D721Med (cell line): ENCODE measurements around the gene IMPDH2.
A peak's percentile ranks its signal among the peaks of the same experiment; 100 is the strongest.

Experiments
- DNase-seq: peaks from one replicate; pipeline ENCODE4 v3.0.0; 2011; ENCODE audit warnings: low spot score; ENCODE audit not compliant: insufficient read length
- FAIRE-seq: peaks from 2 replicates; lab custom pipeline; 2011; peaks lifted over from hg19 to GRCh38; lab: Jason Lieb, UNC
- CTCF ChIP-seq: IDR thresholded peaks from 2 replicates; pipeline ENCODE4 v1.5.1; 2012; ENCODE audit warnings: mild to moderate bottlenecking, control low read depth; ENCODE audit not compliant: insufficient read depth; ENCODE audit errors: missing control alignments

Gene IMPDH2

GRCh38 chr3:49005998-49006397 lies 23.2 kb downstream of the IMPDH2 start:
- FAIRE-seq: no peak
- TF ChIP-seq CTCF: no peak

GRCh38 chr3:49005303-49005680 lies 23.9 kb downstream of the IMPDH2 start:
- no peak for TF ChIP-seq CTCF
- no peak for FAIRE-seq
- DNase-seq: no peak

More at GRCh38 chr3:49005998-49006397, 23.2 kb downstream of the IMPDH2 start:
- DNase-seq: no peak

GRCh38 chr3:49004352-49005302 lies 24.6 kb downstream of the IMPDH2 start:
- TF ChIP-seq CTCF: no peak
- DNase-seq (no peak), FAIRE-seq (no peak)

- no peak for DNase-seq
- FAIRE-seq: no peak
- no peak for TF ChIP-seq CTCF
Measured at GRCh38 chr3:49001155-49001554, 28.0 kb downstream of the IMPDH2 start.

GRCh38 chr3:48999085-48999858 lies 29.9 kb downstream of the IMPDH2 start:
- DNase-seq: no peak
- no peak for TF ChIP-seq CTCF
- no peak for FAIRE-seq

GRCh38 chr3:48997714-48998637 lies 31.2 kb downstream of the IMPDH2 start:
- no peak for TF ChIP-seq CTCF
- FAIRE-seq (no peak), DNase-seq (peak; percentile 27)
